ENCODE data around the gene MDFI. TPM values are rescaled to one million over a fixed set of nuclear protein-coding genes. Genes with fewer than 3 reads are reported as not detected.
A peak's percentile ranks its signal among the peaks of the same experiment; 100 is the strongest.

Gene MDFI
- total RNA-seq, result 23.5 TPM

- DNase-seq, result peak; percentile 89
These were observed at the start of gene MDFI for GRCh38 chr6:41638002-41638934. Gene MDFI (plus strand): TSS chr6:41638468. CDS start chr6:41638750, 282 bp downstream.

- DNase-seq, result no peak
These were observed 49.0 kb upstream of the MDFI start for GRCh38 chr6:41589223-41589622.

GRCh38 chr6:41589636-41590622 is 48.3 kb upstream of the MDFI start:
- DNase-seq, result no peak

GRCh38 chr6:41591122-41591521 is 47.1 kb upstream of the MDFI start:
- no peak for DNase-seq

- DNase-seq, result peak; percentile 91
These were observed 46.3 kb upstream of the MDFI start for GRCh38 chr6:41591859-41592502.

- no peak for DNase-seq
These were observed 44.9 kb upstream of the MDFI start for GRCh38 chr6:41593406-41593805.

GRCh38 chr6:41593839-41594238 is 44.4 kb upstream of the MDFI start:
- no peak for DNase-seq

GRCh38 chr6:41594326-41594725 is 43.9 kb upstream of the MDFI start:
- DNase-seq, result no peak

- DNase-seq, result no peak
These were observed 43.5 kb upstream of the MDFI start for GRCh38 chr6:41594766-41595165.

- DNase-seq, result no peak
These were observed 43.1 kb upstream of the MDFI start for GRCh38 chr6:41595166-41595565.

GRCh38 chr6:41596096-41596685 is 42.1 kb upstream of the MDFI start:
- DNase-seq, result no peak

GRCh38 chr6:41596807-41597206 is 41.5 kb upstream of the MDFI start:
- no peak for DNase-seq

GRCh38 chr6:41597246-41598000 is 40.8 kb upstream of the MDFI start:
- DNase-seq, result no peak

GRCh38 chr6:41598670-41599014 is 39.6 kb upstream of the MDFI start:
- no peak for DNase-seq

- no peak for DNase-seq
These were observed 39.0 kb upstream of the MDFI start for GRCh38 chr6:41599015-41599851.

GRCh38 chr6:41599852-41600445 is 38.3 kb upstream of the MDFI start:
- DNase-seq, result no peak

- no peak for DNase-seq
These were observed 37.6 kb upstream of the MDFI start for GRCh38 chr6:41600499-41601247.

- no peak for DNase-seq
These were observed 37.1 kb upstream of the MDFI start for GRCh38 chr6:41601248-41601549.

GRCh38 chr6:41602422-41602743 is 35.9 kb upstream of the MDFI start:
- DNase-seq, result no peak
